H1 (cell line): ENCODE measurements around the gene KRTAP5-8. TPM values are rescaled to one million over a fixed set of nuclear protein-coding genes. Genes with fewer than 3 reads are reported as not detected.

ENCODE experiments used
- ASH2L ChIP-seq: fragments of 200-600, 300-600 bp; sonication (generic); IDR thresholded peaks from one replicate; pipeline ENCODE4 v1.7.1; 2017; ENCODE audit warnings: low read length
- CREB1 ChIP-seq: IDR thresholded peaks from 2 replicates; pipeline ENCODE4 v1.6.1; 2012; ENCODE audit warnings: inconsistent platforms
- HDAC2 ChIP-seq, 2 experiments: fragments of 300-600 bp in 1 of 2; sonication (generic) in 1 of 2; IDR thresholded peaks; 2 replicates each; pipeline ENCODE4 v1.6.1; 2011 to 2012; ENCODE audit warnings: low read depth in 2 of 2, low read length in 2 of 2, mild to moderate bottlenecking in 2 of 2, moderate library complexity in 2 of 2, borderline replicate concordance in 1 of 2, inconsistent platforms in 1 of 2
- JUN ChIP-seq: IDR thresholded peaks from 2 replicates; pipeline ENCODE4 v1.6.1; 2011; ENCODE audit warnings: low read depth, mild to moderate bottlenecking, improper control_type of control experiment, low read length
- SAP30 ChIP-seq: fragments of 300-600 bp; sonication (generic); IDR thresholded peaks from 2 replicates; pipeline ENCODE4 v1.7.1; 2012; ENCODE audit warnings: low read length, moderate library complexity, mild to moderate bottlenecking, inconsistent platforms; ENCODE audit not compliant: insufficient read depth, insufficient replicate concordance
- TAF1 ChIP-seq: IDR thresholded peaks from 2 replicates; pipeline ENCODE4 v1.6.1; 2011; ENCODE audit warnings: mild to moderate bottlenecking, low read depth, low read length
- polyA plus RNA-seq, 7 experiments: library from polyadenylated mRNA; depleted of rRNA in 3 of 7; stranded (reverse) in 5 of 7; unstranded in 2 of 7; fragments of >200 nt in 5 of 7; fragments of 200-250 nt in 2 of 7; gene quantifications; 1 replicate in 5 of 7; 2 replicates in 1 of 7; 4 replicates in 1 of 7; pipeline versions ENCODE4 v1.2.1 to v1.2.3, GENCODE V29; 2011 to 2013; ENCODE audit warnings: missing spikeins in 2 of 7, mixed read lengths in 2 of 7
- total RNA-seq: library from RNA; stranded (reverse); fragmentation: NEBNext Ultra II Directional; extraction: Animal tissue kit (Norgen Biotek cat#: 25700); gene quantifications from 2 replicates; pipeline ENCODE4 v1.2.1, GENCODE V29; 2021

The KRTAP5-8 gene
- total and polyA plus RNA-seq, 2 of the 8 experiments (the other 6 are each of a cell fraction or from before 2014, with no cell fraction given): not detected

DNA sequence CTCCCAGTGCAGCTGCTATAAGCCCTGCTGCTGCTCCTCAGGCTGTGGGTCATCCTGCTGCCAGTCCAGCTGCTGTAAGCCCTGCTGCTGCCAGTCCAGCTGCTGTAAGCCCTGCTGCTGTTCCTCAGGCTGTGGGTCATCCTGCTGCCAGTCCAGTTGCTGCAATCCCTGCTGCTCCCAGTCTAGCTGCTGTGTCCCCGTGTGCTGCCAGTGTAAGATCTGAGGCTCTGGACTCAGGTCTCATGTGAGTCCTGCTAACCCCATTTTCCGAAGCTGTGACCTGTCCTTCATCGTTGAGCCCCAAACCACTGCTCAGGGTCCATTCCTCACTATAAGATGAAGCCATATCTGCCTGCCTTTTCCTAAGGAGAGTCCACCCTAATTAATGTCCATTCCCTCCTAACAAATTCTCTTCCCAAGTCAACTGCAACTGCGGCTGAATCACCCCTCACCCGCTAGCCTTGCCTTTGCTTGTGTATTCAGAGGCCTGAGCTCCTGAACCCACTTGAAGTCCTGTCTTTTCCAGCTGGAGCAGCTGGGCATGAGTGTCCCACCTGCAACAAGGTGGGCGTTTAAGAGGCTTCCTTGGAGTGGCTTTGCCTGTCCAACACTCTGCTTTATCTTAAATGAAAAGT, 10.1 kb upstream of the KRTAP5-8 start (continued):
- no peak for TF ChIP-seq HDAC2 (IDR thresholded peaks at IDR 0.05; ENCODE audit: borderline replicate concordance in 1 of 2, low read depth in 2 of 2, low read length in 2 of 2)
- TF ChIP-seq ASH2L: no peak
- no peak for TF ChIP-seq JUN
- TF ChIP-seq CREB1: no peak
- no peak for TF ChIP-seq SAP30
- TF ChIP-seq TAF1: no peak
